Ascending aorta (tissue), 2 donors: ENCODE measurements around the gene MUSTN1. TPM values are rescaled to one million over a fixed set of nuclear protein-coding genes. Genes with fewer than 3 reads are reported as not detected.

Experiments
- DNase-seq, 2 donors: peaks; one replicate each; pipeline ENCODE4 v3.0.0-alpha.2; 2019; ENCODE audit warnings: low spot score in 2 of 2
- H3K27ac ChIP-seq, 2 donors: fragments of 200-600 bp; sonication (generic); one replicate each; pipeline ENCODE4 v1.5.1; 2016 to 2017; ENCODE audit warnings: mild to moderate bottlenecking in 1 of 2
- H3K27me3 ChIP-seq: fragments of 200-600 bp; sonication (generic); one replicate; pipeline ENCODE4 v1.5.1; 2017
- H3K36me3 ChIP-seq, 2 donors: fragments of 200-600 bp; sonication (generic); one replicate each; pipeline ENCODE4 v1.5.1; 2016
- H3K4me1 ChIP-seq, 2 donors: fragments of 200-600 bp; sonication (generic); one replicate each; pipeline ENCODE4 v1.5.1; 2016 to 2017; ENCODE audit warnings: mild to moderate bottlenecking in 1 of 2
- H3K4me3 ChIP-seq, 2 donors: fragments of 200-600 bp; sonication (generic); one replicate each; pipeline ENCODE4 v1.5.1; 2016 to 2017; ENCODE audit warnings: mild to moderate bottlenecking in 1 of 2
- H3K9me3 ChIP-seq, 2 donors: fragments of 200-600 bp; sonication (generic); one replicate each; pipeline ENCODE4 v1.5.1; 2016
- CTCF ChIP-seq, 3 experiments: fragments of 200-600 bp in 2 of 3; fragments of 450-650 bp in 1 of 3; sonication (generic) in 2 of 3; IDR thresholded peaks; one replicate each; pipeline ENCODE4 v1.5.1; 2016 to 2019; ENCODE audit warnings: antibody characterized with exemption in 3 of 3, mild to moderate bottlenecking in 1 of 3, moderate library complexity in 1 of 3
- intact Hi-C: fragments of 100-400 bp; cut with DNase I; formaldehyde crosslinking; loops from one replicate; pipeline ENCODE4 v1.15.1; 2023
- total RNA-seq: library from RNA; depleted of rRNA; stranded (reverse); fragments of >200 nt; gene quantifications from one replicate; pipeline ENCODE4 v1.1.0, GENCODE V29; 2016

MUSTN1 gene
- total RNA-seq, 1 donor from 2014 or later = 132 TPM

- H3K36me3 ChIP-seq = peaks cover 32 to 38% of the 10 kb centered on the region in 2 donors
- DNase-seq = no peak
Measured at GRCh38 chr3:52839892-52840545, 5.2 kb upstream of the MUSTN1 start.

GRCh38 chr3:52839268-52839575, 4.4 kb upstream of the MUSTN1 start:
- intact Hi-C loops = no loop called here
- DNase-seq = no peak
- no peak for TF ChIP-seq CTCF (IDR thresholded peaks at IDR 0.05)
- Histone ChIP-seq H3K4me3 (no peak overlapping the region), H3K27me3 (no peaks in the 10 kb centered on the region), H3K27ac (no peak overlapping the region), H3K9me3 (no peaks in the 10 kb centered on the region), H3K4me1 (peaks cover 12 to 31% of the 10 kb centered on the region in 2 donors), H3K36me3 (peaks cover 32 to 38% of the 10 kb centered on the region in 2 donors)

More at GRCh38 chr3:52839892-52840545, 5.2 kb upstream of the MUSTN1 start:
- intact Hi-C loops = no loop called here
- H3K9me3 ChIP-seq = no peaks in the 10 kb centered on the region
- TF ChIP-seq CTCF (IDR thresholded peaks at IDR 0.05) = no peak
- no peak overlapping the region for H3K4me3 ChIP-seq
- H3K4me1 ChIP-seq = peaks cover 13 to 35% of the 10 kb centered on the region in 2 donors
- H3K27me3 ChIP-seq = no peaks in the 10 kb centered on the region
- H3K27ac ChIP-seq = no peak overlapping the region

- no peak for TF ChIP-seq CTCF (IDR thresholded peaks at IDR 0.05)
- H3K27ac ChIP-seq = no peak overlapping the region
- no peak overlapping the region for H3K4me3 ChIP-seq
- peaks cover 32 to 38% of the 10 kb centered on the region in 2 donors for H3K36me3 ChIP-seq
- DNase-seq = no peak
- H3K27me3 ChIP-seq = no peaks in the 10 kb centered on the region
- no peaks in the 10 kb centered on the region for H3K9me3 ChIP-seq
- peaks cover 7 to 28% of the 10 kb centered on the region in 2 donors for H3K4me1 ChIP-seq
- intact Hi-C loops = no loop called here
Measured at GRCh38 chr3:52838561-52839267, 3.9 kb upstream of the MUSTN1 start.

GRCh38 chr3:52836986-52837385, 2.2 kb upstream of the MUSTN1 start:
- Histone ChIP-seq H3K4me1 (peaks cover 16 to 30% of the 10 kb centered on the region in 2 donors), H3K9me3 (no peaks in the 10 kb centered on the region), H3K27me3 (no peaks in the 10 kb centered on the region), H3K36me3 (peaks cover 25 to 31% of the 10 kb centered on the region in 2 donors), H3K27ac (peak overlapping the region; percentile 3 to 26), H3K4me3 (no peak overlapping the region)
- DNase-seq = no peak
- TF ChIP-seq CTCF (IDR thresholded peaks at IDR 0.05) = no peak
- intact Hi-C loops = no loop called here

GRCh38 chr3:52836471-52836845, 1.6 kb upstream of the MUSTN1 start:
- H3K36me3 ChIP-seq = peaks cover 20 to 26% of the 10 kb centered on the region in 2 donors
- peaks cover 20 to 32% of the 10 kb centered on the region in 2 donors for H3K4me1 ChIP-seq
- H3K4me3 ChIP-seq = no peak overlapping the region
- H3K27ac ChIP-seq = peak overlapping the region; percentile 38 to 66
- no peak for TF ChIP-seq CTCF (IDR thresholded peaks at IDR 0.05)
- no peak for DNase-seq
- H3K27me3 ChIP-seq = no peaks in the 10 kb centered on the region
- no peaks in the 10 kb centered on the region for H3K9me3 ChIP-seq
- intact Hi-C loops = no loop called here
